HepG2 (cell line): Measurements from ENCODE around the gene CDH23.

ENCODE experiments used
- ATF4 ChIP-seq, 2 experiments: fragments of 450-650 bp in 1 of 2; sonication (generic) in 1 of 2; formaldehyde crosslinking; IDR thresholded peaks; 2 replicates each; pipeline versions ENCODE4 v1.5.0 to v1.8.0; 2020 to 2022; ENCODE audit warnings: mild to moderate bottlenecking in 1 of 2, missing genetic modification reagents in 1 of 2
- IRF9 ChIP-seq: sonication (generic); formaldehyde crosslinking; IDR thresholded peaks from 2 replicates; pipeline ENCODE4 v1.8.0; 2022; ENCODE audit warnings: missing genetic modification reagents, mild to moderate bottlenecking, borderline replicate concordance
- KDM4B ChIP-seq: sonication (generic); formaldehyde crosslinking; IDR thresholded peaks from 2 replicates; pipeline ENCODE4 v1.4.0; 2020; ENCODE audit warnings: missing genetic modification reagents
- NPAS2 ChIP-seq: sonication (generic); formaldehyde crosslinking; IDR thresholded peaks from 2 replicates; pipeline ENCODE4 v1.8.0; 2022; ENCODE audit warnings: mild to moderate bottlenecking, missing genetic modification reagents, borderline replicate concordance
- POLR2A ChIP-seq, 2 experiments: IDR thresholded peaks; 2 replicates each; pipeline ENCODE4 v1.6.1; 2011; ENCODE audit warnings: low read depth in 2 of 2, low read length in 2 of 2, mild to moderate bottlenecking in 1 of 2, moderate library complexity in 1 of 2; ENCODE audit not compliant: insufficient read depth in 1 of 2
- TAF1 ChIP-seq: sonication (generic); formaldehyde crosslinking; IDR thresholded peaks from 2 replicates; pipeline ENCODE4 v1.4.0; 2020; ENCODE audit warnings: missing genetic modification reagents
- YY1 ChIP-seq: IDR thresholded peaks from 2 replicates; pipeline ENCODE4 v1.6.1; 2011; ENCODE audit warnings: low read length, low read depth, moderate library complexity, mild to moderate bottlenecking; ENCODE audit not compliant: insufficient read depth, insufficient replicate concordance
- TF ChIP-seq, protein P1 (sequence below): sonication (generic); formaldehyde crosslinking; IDR thresholded peaks from 2 replicates; pipeline ENCODE4 v1.5.0; 2020; ENCODE audit warnings: mild to moderate bottlenecking, missing genetic modification reagents, moderate library complexity
- TF ChIP-seq, protein P2 (sequence below), 2 experiments: sonication (generic) in 1 of 2; formaldehyde crosslinking in 1 of 2; IDR thresholded peaks; 2 replicates each; pipeline versions ENCODE4 v1.4.0 to v1.6.1; 2018 to 2020; ENCODE audit warnings: missing genetic modification reagents in 2 of 2, borderline replicate concordance in 1 of 2, low read depth in 1 of 2, mild to moderate bottlenecking in 1 of 2, missing biosample characterization in 1 of 2

GRCh38 chr10:71549766-71550533 lies 153.2 kb downstream of the CDH23 start:
- TF ChIP-seq TAF1 (CRISPR knock-in tag): no peak
- TF ChIP-seq KDM4B (CRISPR knock-in tag): no peak
- TF ChIP-seq POLR2A (IDR thresholded peaks at IDR 0.05; ENCODE audit: insufficient read depth in 1 of 2, low read depth in 2 of 2, low read length in 2 of 2): no peak
- no peak for TF ChIP-seq YY1
- TF ChIP-seq, protein P1, sequence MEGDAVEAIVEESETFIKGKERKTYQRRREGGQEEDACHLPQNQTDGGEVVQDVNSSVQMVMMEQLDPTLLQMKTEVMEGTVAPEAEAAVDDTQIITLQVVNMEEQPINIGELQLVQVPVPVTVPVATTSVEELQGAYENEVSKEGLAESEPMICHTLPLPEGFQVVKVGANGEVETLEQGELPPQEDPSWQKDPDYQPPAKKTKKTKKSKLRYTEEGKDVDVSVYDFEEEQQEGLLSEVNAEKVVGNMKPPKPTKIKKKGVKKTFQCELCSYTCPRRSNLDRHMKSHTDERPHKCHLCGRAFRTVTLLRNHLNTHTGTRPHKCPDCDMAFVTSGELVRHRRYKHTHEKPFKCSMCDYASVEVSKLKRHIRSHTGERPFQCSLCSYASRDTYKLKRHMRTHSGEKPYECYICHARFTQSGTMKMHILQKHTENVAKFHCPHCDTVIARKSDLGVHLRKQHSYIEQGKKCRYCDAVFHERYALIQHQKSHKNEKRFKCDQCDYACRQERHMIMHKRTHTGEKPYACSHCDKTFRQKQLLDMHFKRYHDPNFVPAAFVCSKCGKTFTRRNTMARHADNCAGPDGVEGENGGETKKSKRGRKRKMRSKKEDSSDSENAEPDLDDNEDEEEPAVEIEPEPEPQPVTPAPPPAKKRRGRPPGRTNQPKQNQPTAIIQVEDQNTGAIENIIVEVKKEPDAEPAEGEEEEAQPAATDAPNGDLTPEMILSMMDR (CRISPR knock-in tag): no peak
- no peak for TF ChIP-seq NPAS2 (CRISPR knock-in tag)
- TF ChIP-seq, protein P2, sequence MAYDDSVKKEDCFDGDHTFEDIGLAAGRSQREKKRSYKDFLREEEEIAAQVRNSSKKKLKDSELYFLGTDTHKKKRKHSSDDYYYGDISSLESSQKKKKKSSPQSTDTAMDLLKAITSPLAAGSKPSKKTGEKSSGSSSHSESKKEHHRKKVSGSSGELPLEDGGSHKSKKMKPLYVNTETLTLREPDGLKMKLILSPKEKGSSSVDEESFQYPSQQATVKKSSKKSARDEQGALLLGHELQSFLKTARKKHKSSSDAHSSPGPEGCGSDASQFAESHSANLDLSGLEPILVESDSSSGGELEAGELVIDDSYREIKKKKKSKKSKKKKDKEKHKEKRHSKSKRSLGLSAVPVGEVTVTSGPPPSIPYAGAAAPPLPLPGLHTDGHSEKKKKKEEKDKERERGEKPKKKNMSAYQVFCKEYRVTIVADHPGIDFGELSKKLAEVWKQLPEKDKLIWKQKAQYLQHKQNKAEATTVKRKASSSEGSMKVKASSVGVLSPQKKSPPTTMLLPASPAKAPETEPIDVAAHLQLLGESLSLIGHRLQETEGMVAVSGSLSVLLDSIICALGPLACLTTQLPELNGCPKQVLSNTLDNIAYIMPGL (CRISPR knock-in tag; IDR thresholded peaks at IDR 0.05; ENCODE audit: borderline replicate concordance in 1 of 2, low read depth in 1 of 2): no peak
- TF ChIP-seq IRF9 (CRISPR knock-in tag): no peak
- no peak for TF ChIP-seq ATF4 (CRISPR knock-in tag; IDR thresholded peaks at IDR 0.05)
